ENCODE results near the gene AHDC1. TPM values are rescaled to one million over a fixed set of nuclear protein-coding genes. Genes with fewer than 3 reads are reported as not detected.

The AHDC1 gene
- total and polyA plus RNA-seq, 9 of the 15 experiments (the other 6 are each of a cell fraction or from before 2014, with no cell fraction given) = 0.21 to 36.4 (median 4.7) TPM

DNA sequence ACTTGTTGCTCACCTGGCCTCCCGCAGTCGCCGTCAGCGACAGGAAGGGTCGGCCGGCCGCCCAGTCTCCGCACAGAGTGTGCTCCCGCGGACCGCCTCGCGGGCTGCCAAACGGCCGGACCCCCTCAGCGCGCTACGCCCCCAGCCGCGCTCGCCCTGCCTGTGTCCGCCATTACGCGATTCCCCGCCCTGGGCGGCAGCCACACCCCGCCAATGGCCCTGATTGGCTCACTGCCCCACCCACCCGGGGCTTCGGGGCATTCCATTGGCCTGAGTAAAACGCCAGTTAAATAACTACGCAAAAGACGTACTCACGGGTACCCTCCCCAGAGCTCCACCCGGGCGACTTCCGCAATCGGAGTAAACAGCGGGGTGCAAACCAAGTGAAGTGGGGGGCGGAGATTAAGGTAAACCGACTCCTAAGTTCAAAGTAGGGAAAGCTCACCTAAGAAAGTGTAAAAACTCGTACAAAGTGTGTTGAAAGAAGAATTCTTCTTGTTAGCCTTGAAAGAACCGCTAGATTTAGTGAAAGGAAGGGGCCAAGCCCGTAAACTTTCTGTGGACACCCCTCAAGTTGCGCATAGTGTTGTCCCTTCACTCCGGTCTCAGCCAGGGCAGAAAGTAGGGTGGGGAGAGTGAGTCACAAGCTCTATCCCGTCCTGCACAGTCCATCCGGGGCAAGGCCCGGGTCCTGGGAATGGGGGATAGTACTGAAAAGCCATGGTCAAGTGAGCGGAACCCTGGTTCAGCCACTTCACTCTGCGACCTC lies 113.8 kb downstream of the AHDC1 start, which contains the start of gene WASF2 (continued):
- TF ChIP-seq HDAC8 (tag; IDR thresholded peaks at IDR 0.05) (no peak), SIRT6 (IDR thresholded peaks at IDR 0.05; ENCODE audit: low read depth, low read length) (no peak), ZNF316 (IDR thresholded peaks at IDR 0.05) (no peak), JUNB (CRISPR knock-in tag; conservative IDR thresholded peaks at IDR 0.05) (peak; percentile 64; the same call in 1 of the 2 replicates), ARID1B (IDR thresholded peaks at IDR 0.05) (peak; percentile 65), TBP (optimal IDR thresholded peaks at IDR 0.05; ENCODE audit: low read depth, low read length) (peak; percentile 92), ZBTB40 (IDR thresholded peaks at IDR 0.05) (peak; percentile 73), ZBTB40 (CRISPR knock-in tag; IDR thresholded peaks at IDR 0.05) (no peak), NCOA2 (IDR thresholded peaks at IDR 0.05; ENCODE audit: partially characterized antibody in 2 of 2) (no peak), TAF1 (IDR thresholded peaks at IDR 0.05; ENCODE audit: control insufficient read depth, extremely low read depth, insufficient read depth, low read length, severe bottlenecking) (peak; percentile 97), ETV1 (tag; conservative IDR thresholded peaks at IDR 0.05; ENCODE audit: low read depth) (peak; percentile 53; the same call in 1 of the 2 replicates), TRIM25 (IDR thresholded peaks at IDR 0.05; ENCODE audit: borderline replicate concordance) (no peak), TFAM (CRISPR knock-in tag; conservative IDR thresholded peaks at IDR 0.05) (no peak), KHSRP (IDR thresholded peaks at IDR 0.05) (no peak)
- TF ChIP-seq, protein P1, sequence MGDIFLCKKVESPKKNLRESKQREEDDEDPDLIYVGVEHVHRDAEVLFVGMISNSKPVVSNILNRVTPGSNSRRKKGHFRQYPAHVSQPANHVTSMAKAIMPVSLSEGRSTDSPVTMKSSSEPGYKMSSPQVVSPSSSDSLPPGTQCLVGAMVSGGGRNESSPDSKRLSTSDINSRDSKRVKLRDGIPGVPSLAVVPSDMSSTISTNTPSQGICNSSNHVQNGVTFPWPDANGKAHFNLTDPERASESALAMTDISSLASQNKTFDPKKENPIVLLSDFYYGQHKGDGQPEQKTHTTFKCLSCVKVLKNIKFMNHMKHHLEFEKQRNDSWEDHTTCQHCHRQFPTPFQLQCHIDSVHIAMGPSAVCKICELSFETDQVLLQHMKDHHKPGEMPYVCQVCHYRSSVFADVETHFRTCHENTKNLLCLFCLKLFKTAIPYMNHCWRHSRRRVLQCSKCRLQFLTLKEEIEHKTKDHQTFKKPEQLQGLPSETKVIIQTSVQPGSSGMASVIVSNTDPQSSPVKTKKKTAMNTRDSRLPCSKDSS (IDR thresholded peaks at IDR 0.05; ENCODE audit: low read depth, partially characterized antibody) = no peak

All from K562 (cell line).